HG03064 (cell line): ENCODE results near the gene NFE2L1.
"Not testable (repeated sequence)": the region's sequence is repeated elsewhere in the genome, so short reads cannot be mapped to it uniquely, and the experiment has no call there.

Source experiments
- ATAC-seq: cut with Tn5 transposase; IDR thresholded peaks from one replicate; pipeline ENCODE4 v1.9.1; 2021; ENCODE audit warnings: low read depth; ENCODE audit not compliant: unreplicated experiment

The NFE2L1 gene, protein sequence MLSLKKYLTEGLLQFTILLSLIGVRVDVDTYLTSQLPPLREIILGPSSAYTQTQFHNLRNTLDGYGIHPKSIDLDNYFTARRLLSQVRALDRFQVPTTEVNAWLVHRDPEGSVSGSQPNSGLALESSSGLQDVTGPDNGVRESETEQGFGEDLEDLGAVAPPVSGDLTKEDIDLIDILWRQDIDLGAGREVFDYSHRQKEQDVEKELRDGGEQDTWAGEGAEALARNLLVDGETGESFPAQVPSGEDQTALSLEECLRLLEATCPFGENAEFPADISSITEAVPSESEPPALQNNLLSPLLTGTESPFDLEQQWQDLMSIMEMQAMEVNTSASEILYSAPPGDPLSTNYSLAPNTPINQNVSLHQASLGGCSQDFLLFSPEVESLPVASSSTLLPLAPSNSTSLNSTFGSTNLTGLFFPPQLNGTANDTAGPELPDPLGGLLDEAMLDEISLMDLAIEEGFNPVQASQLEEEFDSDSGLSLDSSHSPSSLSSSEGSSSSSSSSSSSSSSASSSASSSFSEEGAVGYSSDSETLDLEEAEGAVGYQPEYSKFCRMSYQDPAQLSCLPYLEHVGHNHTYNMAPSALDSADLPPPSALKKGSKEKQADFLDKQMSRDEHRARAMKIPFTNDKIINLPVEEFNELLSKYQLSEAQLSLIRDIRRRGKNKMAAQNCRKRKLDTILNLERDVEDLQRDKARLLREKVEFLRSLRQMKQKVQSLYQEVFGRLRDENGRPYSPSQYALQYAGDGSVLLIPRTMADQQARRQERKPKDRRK

DNA sequence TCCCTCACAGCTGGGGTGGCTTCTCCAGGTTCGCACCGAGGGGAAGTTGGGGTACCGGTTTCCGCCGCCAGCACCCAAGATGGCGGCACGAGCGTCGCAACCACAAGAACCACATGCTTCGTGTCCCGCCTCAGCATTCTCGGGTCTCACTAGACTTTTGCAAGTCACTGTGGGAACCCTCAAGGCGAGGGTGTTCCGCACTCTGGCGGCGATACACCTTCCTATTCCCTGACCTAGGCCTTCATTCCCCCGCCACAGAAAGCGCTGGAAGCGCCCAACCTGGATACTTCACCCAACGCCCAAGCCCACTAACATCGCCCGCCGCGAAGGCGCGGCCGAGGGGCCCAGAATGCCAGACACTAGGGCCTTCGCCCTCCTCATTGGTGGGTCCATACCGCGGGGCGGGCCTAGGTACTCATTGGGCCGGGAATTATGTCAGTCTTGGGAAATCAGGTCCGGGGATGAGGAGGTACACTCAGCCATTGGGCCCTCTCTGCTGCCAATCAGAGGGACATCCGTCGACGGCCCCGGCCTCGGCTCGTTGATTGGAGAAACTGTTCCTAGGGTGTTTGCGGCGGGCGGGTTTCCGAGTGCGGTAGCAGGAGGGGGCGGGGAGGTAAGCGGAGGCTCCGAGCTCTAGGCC lies at the start of gene NFE2L1:
Gene NFE2L1, plus strand, starts transcription at position 619 of the 643 bp plus-strand sequence. CDS start 2,760 bp downstream, outside the sequence.
- ATAC-seq: peak; percentile 86

- no peak for ATAC-seq
These were observed 48.6 kb upstream of the NFE2L1 start for GRCh38 chr17:47999582-47999981.

GRCh38 chr17:48001197-48001596 lies 47.0 kb upstream of the NFE2L1 start:
- no peak for ATAC-seq

DNA sequence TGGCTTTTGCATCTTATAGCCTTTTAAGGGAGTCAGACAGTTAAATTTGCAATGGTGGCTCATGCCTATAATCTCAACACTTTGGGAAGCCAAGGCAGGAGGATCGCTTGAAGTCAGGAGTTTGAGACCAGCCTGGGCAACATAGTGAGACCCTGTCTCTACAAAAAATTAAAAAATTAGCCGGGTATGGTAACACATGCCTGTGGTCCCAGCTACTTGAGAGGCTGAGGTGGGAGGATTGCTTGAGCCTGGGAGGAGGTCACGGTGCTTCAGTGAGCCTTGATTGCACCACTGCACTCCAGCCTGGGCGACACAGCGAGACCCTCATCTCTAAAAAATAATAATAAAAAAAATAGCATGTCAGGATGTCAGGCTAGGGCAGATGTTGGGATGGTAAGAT lies 46.5 kb upstream of the NFE2L1 start:
- not testable (repeated sequence) for ATAC-seq

DNA sequence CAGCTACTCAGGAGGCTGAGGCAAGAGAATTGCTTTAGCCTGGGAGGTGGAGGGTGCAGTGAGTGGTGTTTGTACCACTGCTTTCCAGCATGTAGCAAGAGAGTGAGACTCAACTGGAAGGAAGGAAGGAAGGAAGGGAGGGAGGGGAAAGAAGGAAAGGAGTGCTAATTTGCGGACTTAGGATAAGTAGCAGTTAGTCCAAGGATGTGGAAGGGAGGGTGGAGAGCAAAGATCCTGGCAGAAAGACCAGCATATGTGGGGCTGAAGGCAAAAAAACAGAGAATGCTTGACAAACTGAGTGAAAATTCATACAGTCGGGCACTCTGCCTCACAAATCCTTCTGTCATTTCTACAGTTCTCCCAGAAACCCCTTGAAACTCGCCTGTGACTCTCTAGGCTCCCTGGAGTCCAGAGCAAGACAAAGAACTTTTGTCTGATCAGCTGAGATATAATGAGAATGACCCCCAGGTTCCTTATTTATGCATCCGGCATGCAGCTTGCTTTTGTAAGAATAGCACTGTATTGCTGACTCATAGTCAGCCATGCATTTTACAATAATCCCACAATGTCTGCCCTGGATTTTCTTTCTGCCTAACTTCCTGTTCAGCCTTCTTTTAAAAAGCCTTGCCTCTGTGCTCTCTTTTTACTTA lies 45.8 kb upstream of the NFE2L1 start:
- no peak for ATAC-seq

GRCh38 chr17:48002916-48003416 lies 45.2 kb upstream of the NFE2L1 start:
- ATAC-seq: no peak

DNA sequence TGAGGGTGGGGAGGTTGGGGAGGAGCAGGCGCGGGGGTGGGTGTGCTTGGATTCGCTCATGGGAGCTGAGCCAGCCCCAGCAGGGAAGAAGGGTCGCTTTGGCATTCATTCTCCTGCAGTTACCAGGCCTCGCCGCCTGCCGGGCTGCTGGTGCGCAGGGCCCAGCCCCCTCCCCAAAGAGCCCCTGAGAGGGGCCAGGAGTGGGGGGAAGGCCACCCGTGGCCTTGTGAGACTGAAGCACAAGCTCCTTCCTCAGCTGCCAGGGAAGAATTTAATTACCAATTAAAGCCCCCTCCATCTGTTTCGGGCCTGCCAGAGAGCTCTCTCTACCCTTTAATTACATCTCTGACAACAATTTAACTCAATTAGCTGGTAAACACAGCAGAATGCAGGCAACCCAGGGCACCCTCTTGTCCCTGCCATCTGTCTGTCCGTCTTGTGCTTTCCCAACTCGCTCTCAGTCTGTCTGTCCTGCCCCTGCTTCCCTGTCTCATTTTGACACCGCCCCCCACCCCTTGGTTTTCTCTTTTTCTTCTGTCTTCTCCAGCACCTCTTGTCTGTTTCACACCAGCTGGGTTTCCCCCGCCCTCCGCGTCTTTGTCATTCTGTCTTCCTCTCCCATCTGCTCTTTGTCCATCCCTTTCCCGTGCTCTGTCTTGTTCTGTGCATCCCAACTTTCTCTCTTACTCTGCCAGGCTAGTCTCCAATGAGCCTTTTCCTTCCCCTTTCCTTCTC lies 44.6 kb upstream of the NFE2L1 start:
- no peak for ATAC-seq

DNA sequence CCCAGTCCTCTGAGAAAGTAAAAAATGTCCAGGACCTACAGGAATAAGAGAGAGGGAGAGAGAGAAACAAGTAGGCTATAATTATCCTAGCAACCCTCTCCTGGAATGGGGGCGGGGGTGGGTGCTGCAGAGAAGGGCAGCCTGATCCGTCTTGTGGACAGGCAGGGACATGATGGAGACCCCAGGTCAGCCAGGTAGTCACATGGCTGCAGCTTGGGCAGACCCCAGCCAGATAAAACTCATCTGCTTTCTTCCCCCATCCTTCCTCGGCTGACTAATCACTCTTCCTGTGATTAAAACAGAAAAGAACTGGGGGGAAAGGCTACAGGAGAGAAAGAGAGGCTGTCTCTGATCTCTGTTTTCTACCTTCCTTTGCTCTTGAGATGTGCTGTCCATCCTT lies 43.2 kb upstream of the NFE2L1 start:
- ATAC-seq: no peak

DNA sequence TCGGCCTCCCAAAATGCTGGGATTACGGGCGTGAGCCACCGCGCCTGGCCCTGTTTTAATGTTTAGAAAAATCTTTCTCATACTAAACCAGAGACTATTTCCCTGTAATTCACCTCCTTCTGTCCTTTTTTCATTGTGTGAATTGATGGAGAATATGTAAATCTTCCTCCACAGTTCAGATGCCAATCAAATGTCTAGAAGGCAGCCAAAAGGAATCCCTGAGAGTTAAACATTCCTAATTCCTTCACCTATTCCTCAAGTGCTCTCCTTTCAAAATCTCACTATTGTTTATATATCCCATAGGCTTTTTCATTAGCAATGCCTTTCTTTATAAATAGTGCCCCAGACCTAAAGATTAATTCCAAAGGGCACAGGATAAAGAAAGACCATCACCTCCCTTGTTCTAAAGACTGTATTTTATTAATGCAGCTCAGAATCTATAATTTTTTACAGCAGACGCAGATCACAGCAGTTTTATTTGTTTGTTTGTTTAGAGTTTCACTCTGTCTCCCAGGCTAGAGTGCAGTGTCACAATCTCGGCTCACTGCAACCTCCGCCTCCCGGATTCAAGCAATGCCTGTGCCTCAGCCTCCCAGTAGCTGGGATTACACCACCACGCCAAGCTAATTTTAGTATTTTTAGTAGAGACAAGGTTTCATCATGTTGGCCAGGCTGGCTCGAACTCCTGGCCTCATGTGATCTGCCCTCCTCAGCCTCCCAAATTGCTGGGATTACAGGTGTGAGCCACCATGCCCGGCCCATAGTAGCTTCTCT lies 41.0 kb upstream of the NFE2L1 start:
- ATAC-seq: no peak

GRCh38 chr17:48010193-48010592 lies 38.0 kb upstream of the NFE2L1 start:
- no peak for ATAC-seq

DNA sequence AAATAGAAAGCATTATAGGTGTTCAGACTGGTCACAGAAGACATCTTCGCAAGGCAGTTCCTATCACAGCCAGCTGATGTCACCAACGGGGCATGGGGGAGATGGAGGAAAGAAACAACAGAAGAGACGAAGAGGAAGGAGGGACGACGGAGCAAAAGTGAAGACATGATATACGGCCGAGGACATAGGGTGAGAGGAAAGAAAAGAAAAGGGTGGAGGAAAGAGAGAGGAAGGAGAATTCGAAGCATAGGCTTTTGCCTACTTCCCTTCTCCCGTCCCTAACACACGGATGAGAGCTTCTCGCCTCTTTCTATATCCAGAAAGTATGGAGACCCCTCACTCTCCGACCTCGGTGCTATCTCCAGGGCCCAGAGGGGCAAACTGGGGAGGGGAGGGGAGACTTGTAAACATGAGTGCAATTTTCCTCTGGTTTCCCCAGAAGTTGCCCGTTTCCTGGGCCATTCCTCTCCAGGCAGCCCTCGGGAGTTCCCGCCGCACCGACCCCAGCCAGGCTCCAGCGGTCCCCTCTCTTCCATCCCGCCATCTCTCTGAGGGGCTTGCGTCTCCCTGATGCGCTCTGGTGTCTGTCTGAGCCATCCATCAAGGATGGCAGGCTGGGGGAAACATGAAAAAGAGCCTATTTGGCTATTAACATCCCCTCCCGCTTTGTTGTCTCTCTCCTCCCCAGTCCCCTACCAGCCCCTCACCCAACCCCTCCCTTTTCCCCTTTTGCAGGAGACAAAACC lies 36.6 kb upstream of the NFE2L1 start:
- no peak for ATAC-seq

DNA sequence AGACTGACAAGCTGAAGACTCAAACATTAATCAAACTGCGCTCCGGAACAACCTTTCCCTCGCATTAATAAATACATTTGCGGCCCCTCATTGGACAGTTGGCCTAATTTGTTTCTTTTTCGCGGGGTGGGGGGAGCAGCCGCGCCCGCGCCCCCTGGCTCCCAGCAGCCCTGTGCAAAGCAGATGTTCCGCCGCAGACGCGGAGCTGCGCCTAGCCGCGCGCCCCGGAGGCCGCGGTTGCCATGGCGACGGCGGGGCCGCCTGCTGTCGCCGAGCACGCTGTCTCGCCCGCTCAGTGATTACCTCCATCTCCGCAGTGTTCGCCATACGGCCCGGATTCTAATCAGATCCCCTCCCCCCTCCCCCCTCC lies 36.0 kb upstream of the NFE2L1 start:
- ATAC-seq: no peak

DNA sequence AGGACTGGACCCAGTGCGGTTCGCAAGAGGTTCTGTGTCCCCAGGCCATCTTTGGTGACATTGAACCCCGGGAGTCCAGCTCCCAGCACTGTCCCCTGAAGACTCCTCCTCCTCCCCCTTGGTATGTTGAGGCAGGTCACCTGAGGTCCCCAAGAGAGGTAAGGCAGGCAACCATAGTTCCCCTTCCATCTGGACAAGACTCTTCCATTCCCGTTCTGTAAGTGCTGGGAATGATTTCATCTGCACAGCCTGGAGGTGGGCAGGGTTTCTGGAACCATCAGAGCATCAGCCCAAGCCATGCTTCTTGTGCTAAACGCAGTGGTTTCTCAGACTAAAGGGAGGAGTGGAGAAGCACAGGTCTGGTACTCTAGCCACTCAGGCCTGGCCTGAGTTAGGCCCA lies 35.5 kb upstream of the NFE2L1 start:
- ATAC-seq: no peak

- ATAC-seq: no peak
These were observed 34.1 kb upstream of the NFE2L1 start for GRCh38 chr17:48013876-48014594.

DNA sequence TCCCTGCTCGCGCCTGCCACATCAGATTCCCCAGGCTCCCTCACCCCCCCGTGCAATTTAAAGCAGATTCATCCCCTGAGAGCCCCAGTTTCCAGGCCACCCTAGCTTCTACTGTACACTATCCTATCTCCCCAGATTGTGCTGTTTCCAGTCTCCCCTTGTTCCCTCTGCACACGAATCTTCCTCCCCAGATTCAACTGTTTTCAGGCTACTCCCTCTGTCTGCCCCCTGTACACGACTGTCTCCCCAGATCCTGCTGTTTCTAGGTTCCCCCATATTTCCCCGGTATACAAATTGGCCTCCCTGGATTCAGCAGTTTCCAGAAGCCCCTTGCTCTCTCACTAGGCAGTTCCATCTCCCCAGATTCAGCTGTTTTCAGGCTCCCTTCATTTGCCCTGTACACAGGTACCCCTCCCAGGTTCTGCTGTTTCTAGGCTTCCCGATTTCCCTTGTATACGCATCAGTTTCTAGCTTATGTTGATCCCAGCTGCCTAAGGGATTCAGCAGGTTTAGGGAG lies 33.5 kb upstream of the NFE2L1 start:
- no peak for ATAC-seq

- ATAC-seq: no peak
These were observed 32.0 kb upstream of the NFE2L1 start for GRCh38 chr17:48016112-48016511.

GRCh38 chr17:48017817-48018158 lies 30.4 kb upstream of the NFE2L1 start:
- not testable (repeated sequence) for ATAC-seq

GRCh38 chr17:48021934-48022333 lies 26.2 kb upstream of the NFE2L1 start:
- ATAC-seq: no peak
